Right renal pelvis (tissue), 4 donors: ENCODE measurements around the gene DHX29. TPM values are rescaled to one million over a fixed set of nuclear protein-coding genes. Genes with fewer than 3 reads are reported as not detected.
A peak's percentile ranks its signal among the peaks of the same experiment; 100 is the strongest.

Source experiments
- DNase-seq, 4 donors: peaks; one replicate each; pipeline ENCODE4 v3.0.0-alpha.2; 2013; ENCODE audit warnings: low read depth in 4 of 4, low spot score in 3 of 4, missing footprints in 1 of 4
- polyA plus RNA-seq, 4 donors: library from polyadenylated mRNA; unstranded; fragments of 120-200 nt; gene quantifications; one replicate each; pipeline ENCODE4 v1.2.1, GENCODE V29; 2013; ENCODE audit not compliant: insufficient read length in 4 of 4

DHX29 gene
- polyA plus RNA-seq, 4 donors, result 38.9 to 49.1 (median 47.3) TPM

DNA sequence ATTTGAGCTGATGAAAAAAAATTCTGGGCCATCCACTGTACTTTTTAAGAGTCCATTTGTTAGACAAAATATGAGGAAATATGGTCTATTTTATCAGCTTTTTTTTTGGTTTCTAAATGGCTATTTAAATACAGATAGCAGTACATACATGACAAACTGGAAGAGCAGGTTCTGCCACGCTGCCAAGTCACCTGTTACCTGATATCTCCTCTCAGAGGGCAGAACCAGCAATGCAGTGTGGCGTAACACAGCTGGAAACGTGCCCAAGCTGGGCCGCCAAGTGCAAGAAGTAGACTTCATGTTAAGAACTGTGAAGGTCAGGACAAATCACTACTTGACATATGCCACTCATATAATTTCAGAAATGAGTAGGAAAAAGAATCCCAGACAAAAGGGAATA, 88.5 kb downstream of the DHX29 start:
- peak in 1 of 4 donors; percentile 38 for DNase-seq

DNA sequence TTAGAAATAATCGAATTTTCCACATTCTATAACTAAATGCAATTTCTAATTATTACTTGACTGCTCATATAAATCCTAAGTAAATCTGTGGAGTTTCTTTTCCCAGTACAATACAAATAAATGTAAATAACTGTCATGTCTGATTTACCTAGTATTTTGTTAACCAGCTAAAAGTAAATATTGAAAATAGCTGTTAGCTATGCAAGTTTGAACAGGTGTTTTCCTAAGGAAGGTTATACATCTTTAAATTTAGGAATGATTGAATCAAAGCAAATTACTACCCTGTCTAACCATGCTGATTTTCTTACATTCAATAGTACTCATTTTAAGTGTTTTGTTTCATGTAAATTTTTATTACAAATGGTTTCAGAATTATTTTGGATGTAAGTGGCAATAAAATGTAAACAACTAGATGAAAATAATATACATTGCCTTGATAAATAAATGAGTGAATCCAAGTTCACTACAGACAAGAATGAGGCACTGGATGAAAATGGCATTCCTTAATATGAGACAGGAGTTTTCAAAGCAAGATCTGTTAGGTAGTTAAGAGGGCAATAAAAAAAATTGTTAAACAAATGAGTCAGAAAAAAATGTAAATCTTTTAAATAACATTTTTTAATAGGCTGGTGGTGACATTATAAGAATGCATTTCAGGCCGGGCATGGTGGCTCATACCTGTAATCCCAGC, 96.2 kb downstream of the DHX29 start:
- DNase-seq, result no peak

Other genes starting within 250 kb of the DHX29 start
- under 1 TPM; 0.31 to 0.69 (median 0.58) TPM for gene GZMA, start 205.0 kb downstream of the DHX29 start, polyA plus RNA-seq
- 10 to 100 TPM; 81.9 to 95.1 (median 85.3) TPM for gene GPX8, start 147.5 kb downstream of the DHX29 start, polyA plus RNA-seq
- 1 to 10 TPM in 1 of 4 donors, under 1 TPM in 3; 0.65 to 1.0 (median 0.83) TPM for gene CDC20B, start 134.5 kb downstream of the DHX29 start, polyA plus RNA-seq
- 1 to 10 TPM in 1 of 4 donors, under 1 TPM in 3; 0.75 to 1.4 (median 0.91) TPM for gene MCIDAS, start 80.4 kb downstream of the DHX29 start, polyA plus RNA-seq
- gene CCNO, start 74.1 kb downstream of the DHX29 start, polyA plus RNA-seq, result 1 to 10 TPM; 5.7 to 8.2 (median 7.2) TPM
- 100 to 1,000 TPM in 2 of 4 donors, 10 to 100 TPM in 2; 74.9 to 105 (median 98.7) TPM for gene MTREX, start 295 bp upstream of the DHX29 start, polyA plus RNA-seq
- 100 to 1,000 TPM in 2 of 4 donors, 10 to 100 TPM in 2; 94.9 to 104 (median 99.6) TPM for gene PLPP1, start 227.3 kb upstream of the DHX29 start, polyA plus RNA-seq